ENCODE measurements around the gene FBXO30.

The FBXO30 gene

GRCh38 chr6:145818796-145819195 lies 4.2 kb upstream of the FBXO30 start:
- DNase-seq = no peak

GRCh38 chr6:145816392-145816791 lies 1.8 kb upstream of the FBXO30 start:
- no peak for DNase-seq

- DNase-seq = peak; percentile 17
Observed at GRCh38 chr6:145815309-145816274, 997 bp upstream of the FBXO30 start.

GRCh38 chr6:145814035-145814500 lies 527 bp downstream of the FBXO30 start:
- DNase-seq = no peak

GRCh38 chr6:145813285-145814034 lies 1.1 kb downstream of the FBXO30 start:
- DNase-seq = peak; percentile 13

- no peak for DNase-seq
Observed at GRCh38 chr6:145811741-145812140, 2.9 kb downstream of the FBXO30 start.

- no peak for DNase-seq
Observed at GRCh38 chr6:145809785-145810184, 4.8 kb downstream of the FBXO30 start.

GRCh38 chr6:145809211-145809610 lies 5.4 kb downstream of the FBXO30 start:
- no peak for DNase-seq

GRCh38 chr6:145808239-145808638 lies 6.4 kb downstream of the FBXO30 start:
- DNase-seq = no peak

- DNase-seq = no peak
Observed at GRCh38 chr6:145802141-145802540, 12.5 kb downstream of the FBXO30 start.

- DNase-seq = no peak
Observed at GRCh38 chr6:145801021-145801420, 13.6 kb downstream of the FBXO30 start.

GRCh38 chr6:145798530-145798929 lies 16.1 kb downstream of the FBXO30 start:
- no peak for DNase-seq

- no peak for DNase-seq
Observed at GRCh38 chr6:145789443-145789842, 25.2 kb downstream of the FBXO30 start.

GRCh38 chr6:145787688-145788087 lies 26.9 kb downstream of the FBXO30 start:
- DNase-seq = no peak

- DNase-seq = no peak
Observed at GRCh38 chr6:145784683-145785082, 29.9 kb downstream of the FBXO30 start.

- no peak for DNase-seq
Observed at GRCh38 chr6:145783796-145784195, 30.8 kb downstream of the FBXO30 start.

- no peak for DNase-seq
Observed at GRCh38 chr6:145772846-145773245, 41.7 kb downstream of the FBXO30 start.

GRCh38 chr6:145765449-145765848 lies 49.1 kb downstream of the FBXO30 start:
- no peak for DNase-seq

- DNase-seq = no peak
Observed at GRCh38 chr6:145763742-145764141, 50.9 kb downstream of the FBXO30 start.

GRCh38 chr6:145761584-145761983 lies 53.0 kb downstream of the FBXO30 start:
- DNase-seq = no peak

GRCh38 chr6:145758113-145758512 lies 56.5 kb downstream of the FBXO30 start:
- no peak for DNase-seq

GRCh38 chr6:145756170-145756662 lies 58.4 kb downstream of the FBXO30 start:
- DNase-seq = peak; percentile 2

GRCh38 chr6:145755682-145756081 lies 58.9 kb downstream of the FBXO30 start:
- DNase-seq = no peak

GRCh38 chr6:145752638-145753037 lies 62.0 kb downstream of the FBXO30 start:
- DNase-seq = no peak

Measured in NCI-H1694 treated with DMSO at 0.1 percent for 48 hours (cell line).